ENCODE measurements around the gene NUB1. TPM values are rescaled to one million over a fixed set of nuclear protein-coding genes. Genes with fewer than 3 reads are reported as not detected.

The NUB1 gene
- polyA plus RNA-seq, 1 of the 3 experiments (the other 2 are of a cell fraction): 54.0 TPM

GRCh38 chr7:151340794-151341356 lies 737 bp upstream of the NUB1 start:
- whole genome bisulfite sequencing (ENCODE audit: low lambda C conversion rate): 76% methylated on average over 12 of the region's 12 CpGs

GRCh38 chr7:151342102-151342646 lies 562 bp downstream of the NUB1 start:
- Histone ChIP-seq H3K4me3 (ENCODE audit: low read depth in 2 of 2, low read length in 1 of 2) (peak overlapping the region; percentile 81 to 93), H4K20me1 (ENCODE audit: insufficient read depth) (0 out of 2 replicates have a peak, but pooled peaks cover 4% of the 10 kb centered on the region), H3K79me2 (ENCODE audit: insufficient read depth) (peaks cover 31% of the 10 kb centered on the region), H3K27me3 (ENCODE audit: insufficient read depth) (no peaks in the 10 kb centered on the region), H3K9ac (peak overlapping the region; percentile 72), H3K36me3 (replicated peaks in 1 of 2; ENCODE audit: control insufficient read depth in 1 of 2, insufficient read depth in 2 of 2, low read length in 1 of 2) (peaks cover 21 to 22% of the 10 kb centered on the region in 2 experiments), H2AFZ (ENCODE audit: low read depth) (peak overlapping the region; percentile 82), H3K4me1 (ENCODE audit: control insufficient read depth in 1 of 2, insufficient read depth in 2 of 2, low read depth in 1 of 2, low read length in 1 of 2) (peaks cover 15 to 17% of the 10 kb centered on the region in 2 experiments), H3K4me2 (peak overlapping the region; percentile 77), H3K9me3 (no peaks in the 10 kb centered on the region), H3K27ac (ENCODE audit: low read depth in 2 of 2, low read length in 1 of 2) (peak overlapping the region; percentile 38 to 56; a peak in 3 of 4 replicates), H3K9me2 (no peaks in the 10 kb centered on the region), H3F3A (replicated peaks; ENCODE audit: insufficient read depth) (peaks cover 20% of the 10 kb centered on the region)
- CTCF ChIA-PET: interaction anchor here (0.5 to 6.2 kb wide), 8 partner anchors 11 to 440 kb away, joined by 3 to 84 read pairs (median 7); partner anchors contain the start of gene ABCF2
- 1% methylated on average over 11 of the region's 11 CpGs for WGBS (ENCODE audit: low lambda C conversion rate)
- no peak for TF ChIP-seq RXRA (IDR thresholded peaks at IDR 0.05; ENCODE audit: borderline replicate concordance, low read depth)
- no peak for TF ChIP-seq NRF1 (IDR thresholded peaks at IDR 0.05; ENCODE audit: low read depth, low read length)
- TF ChIP-seq MAX (IDR thresholded peaks at IDR 0.05; ENCODE audit: low read depth): no peak
- no peak for TF ChIP-seq USF1 (IDR thresholded peaks at IDR 0.05; ENCODE audit: borderline replicate concordance, low read depth)
- POLR2A ChIA-PET: interaction anchor here (0.9 to 1.4 kb wide), 4 partner anchors 17 to 257 kb away, joined by 3 read pairs; no protein-coding TSS in a partner anchor
- no peak for DNase-seq

More at GRCh38 chr7:151340794-151341356, 737 bp upstream of the NUB1 start:
- Histone ChIP-seq H2AFZ (ENCODE audit: low read depth) (peak overlapping the region; percentile 74), H3K4me3 (ENCODE audit: low read depth in 2 of 2, low read length in 1 of 2) (peak overlapping the region in 1 of 2 experiments; percentile 81; a peak in 2 of 4 replicates), H3K36me3 (replicated peaks in 1 of 2; ENCODE audit: control insufficient read depth in 1 of 2, insufficient read depth in 2 of 2, low read length in 1 of 2) (peaks cover 11 to 12% of the 10 kb centered on the region in 2 experiments), H3K4me2 (peak overlapping the region; percentile 35; the same call in 1 of the 2 replicates), H3K9me2 (no peaks in the 10 kb centered on the region), H3K27ac (ENCODE audit: low read depth in 2 of 2, low read length in 1 of 2) (peak overlapping the region in 1 of 2 experiments; percentile 24; a peak in 1 of 4 replicates), H3K4me1 (ENCODE audit: control insufficient read depth in 1 of 2, insufficient read depth in 2 of 2, low read depth in 1 of 2, low read length in 1 of 2) (peaks cover 8 to 13% of the 10 kb centered on the region in 2 experiments), H3K9ac (no peak overlapping the region), H3K27me3 (ENCODE audit: insufficient read depth) (no peaks in the 10 kb centered on the region), H3K9me3 (no peaks in the 10 kb centered on the region), H3K79me2 (ENCODE audit: insufficient read depth) (peaks cover 30% of the 10 kb centered on the region), H3F3A (replicated peaks; ENCODE audit: insufficient read depth) (peaks cover 16% of the 10 kb centered on the region), H4K20me1 (ENCODE audit: insufficient read depth) (no peaks in the 10 kb centered on the region)
- TF ChIP-seq RFX5 (IDR thresholded peaks at IDR 0.05; ENCODE audit: low read length) (no peak), CTCF (IDR thresholded peaks at IDR 0.05) (peak; percentile 32)
- DNase-seq: no peak
- ChIA-PET CTCF (interaction anchor here (0.6 to 6.2 kb wide), 8 partner anchors 9 to 96 kb away, joined by 3 to 84 read pairs (median 7); no protein-coding TSS in a partner anchor), POLR2A (interaction anchor here (0.7 to 1.4 kb wide), 5 partner anchors 15 to 255 kb away, joined by 3 read pairs; no protein-coding TSS in a partner anchor)

Data from SK-N-SH (cell line).